DMS153 treated with DMSO at 0.1 percent for 48 hours (cell line): ENCODE measurements around the gene PUM1.
"Not testable (repeated sequence)": the region's sequence is repeated elsewhere in the genome, so short reads cannot be mapped to it uniquely, and the experiment has no call there.

Experiments
- DNase-seq: peaks from one replicate; lab custom pipeline; 2025; ENCODE audit not compliant: unreplicated experiment; lab: John Stamatoyannopoulos, UW

PUM1 gene

GRCh38 chr1:31064718-31065309 lies 703 bp downstream of the PUM1 start:
- DNase-seq, result peak; percentile 63

DNA sequence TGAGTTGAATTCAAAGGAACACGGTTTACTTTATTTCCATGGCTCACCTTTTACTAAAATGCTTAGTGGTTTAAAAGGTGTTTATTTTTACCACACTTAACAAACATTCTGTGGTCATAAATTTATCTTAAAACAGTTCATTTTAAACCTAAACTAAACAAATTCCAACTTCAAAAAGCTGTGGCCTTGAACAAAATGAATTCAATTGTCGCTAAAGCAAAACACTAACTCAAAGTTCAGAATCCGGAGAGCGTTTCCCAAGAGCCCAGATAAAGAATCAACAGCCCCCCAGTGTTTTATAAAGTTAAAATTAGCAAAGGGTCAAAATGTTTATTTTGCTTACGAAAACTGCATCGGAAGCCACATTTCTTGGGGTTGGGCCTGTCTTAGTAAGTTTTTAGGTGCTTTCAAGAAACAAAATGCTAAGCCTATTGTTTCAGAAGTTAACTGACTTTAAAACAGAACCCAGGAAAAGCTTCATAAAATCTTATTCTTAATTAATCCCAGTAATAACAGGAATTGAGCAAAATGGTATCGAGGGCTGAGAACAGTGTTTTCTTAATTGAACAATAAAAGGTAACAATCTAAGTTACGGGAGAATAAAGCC lies 1.3 kb downstream of the PUM1 start:
- DNase-seq, result no peak

DNA sequence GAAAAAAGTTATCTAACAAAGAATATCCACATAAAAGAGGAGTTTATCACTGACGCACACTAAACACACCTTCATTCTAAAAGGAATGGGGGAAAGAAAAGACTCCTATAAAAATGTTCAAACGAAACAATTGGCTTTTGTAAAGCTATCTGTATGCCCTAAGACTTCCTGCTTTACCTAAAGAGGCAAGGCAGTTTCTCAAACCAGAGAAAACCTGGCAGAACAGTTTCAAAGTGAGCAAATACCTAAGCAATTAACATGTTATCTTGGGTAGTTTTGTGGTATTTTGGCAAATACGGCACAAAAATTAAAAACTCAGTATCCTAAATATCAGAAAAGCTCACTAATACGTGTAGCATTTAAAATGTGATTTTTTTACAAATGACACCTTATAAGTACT lies 1.9 kb downstream of the PUM1 start:
- DNase-seq, result peak; percentile 77

- DNase-seq, result no peak
These were observed 2.6 kb downstream of the PUM1 start for GRCh38 chr1:31062867-31063380.

- DNase-seq, result peak; percentile 69
These were observed 3.2 kb downstream of the PUM1 start for GRCh38 chr1:31062162-31062866.

- DNase-seq, result no peak
These were observed 7.5 kb downstream of the PUM1 start for GRCh38 chr1:31058012-31058411.

DNA sequence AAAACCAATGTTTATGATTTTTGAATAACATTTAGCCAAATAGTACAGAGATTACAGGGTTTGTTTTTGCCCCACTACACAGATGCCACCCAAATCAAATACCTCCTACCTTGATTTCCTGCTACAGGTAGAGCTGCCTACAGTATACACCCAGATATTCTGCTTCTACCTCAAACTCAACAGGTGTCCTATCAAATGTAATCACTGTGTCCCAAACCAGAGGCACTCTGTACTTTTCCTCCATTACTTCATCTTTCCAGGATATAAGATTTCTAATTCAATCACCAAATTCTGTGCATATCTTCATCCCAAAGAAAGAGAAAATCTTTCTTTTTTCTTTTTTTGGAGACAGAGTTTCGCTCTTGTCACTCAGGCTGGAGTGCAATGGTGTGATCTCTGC lies 9.6 kb downstream of the PUM1 start:
- DNase-seq, result no peak

- DNase-seq, result no peak
These were observed 10.0 kb downstream of the PUM1 start for GRCh38 chr1:31055501-31055900.

- DNase-seq, result no peak
These were observed 10.5 kb downstream of the PUM1 start for GRCh38 chr1:31054958-31055481.

GRCh38 chr1:31054349-31054748 lies 11.2 kb downstream of the PUM1 start:
- DNase-seq, result no peak

GRCh38 chr1:31052613-31053012 lies 12.9 kb downstream of the PUM1 start:
- DNase-seq, result not testable (repeated sequence)

- DNase-seq, result no peak
These were observed 13.9 kb downstream of the PUM1 start for GRCh38 chr1:31051611-31052010.

DNA sequence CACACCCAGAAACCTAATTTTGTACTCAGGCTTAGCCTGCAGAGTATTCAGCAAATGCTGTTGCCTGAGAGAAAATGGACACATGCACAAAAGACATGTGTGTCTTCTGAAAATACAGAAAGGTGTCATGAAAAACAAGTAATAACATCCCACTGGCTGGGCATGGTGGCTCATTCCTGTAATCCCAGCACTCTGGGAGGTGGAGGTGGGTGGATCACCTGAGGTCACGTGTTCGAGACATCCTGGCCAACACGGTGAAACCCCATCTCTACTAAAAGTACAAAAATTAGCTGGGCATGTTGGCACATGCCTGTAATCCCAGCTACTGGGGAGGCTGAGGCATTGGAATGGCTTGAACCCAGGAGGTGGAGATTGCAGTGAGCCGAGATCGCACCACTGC lies 18.0 kb downstream of the PUM1 start:
- not testable (repeated sequence) for DNase-seq

DNA sequence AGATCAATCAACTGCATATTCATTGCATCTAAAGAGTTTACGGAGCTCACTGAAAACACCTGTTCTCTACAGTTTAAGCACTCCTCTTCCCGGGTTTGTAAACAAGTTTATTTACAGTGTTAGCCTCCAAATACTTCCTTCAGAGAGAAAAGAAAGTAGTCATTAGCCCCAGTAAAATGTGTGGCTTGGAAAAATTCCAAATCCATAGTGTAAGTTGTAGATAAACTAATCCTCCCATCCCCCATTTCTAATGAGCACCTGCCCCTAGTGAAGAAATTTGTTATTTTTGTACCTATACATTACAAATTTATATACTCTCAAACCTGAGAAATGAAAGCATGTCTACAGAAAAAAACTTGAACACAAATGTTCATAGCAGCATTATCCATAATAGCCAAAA lies 21.9 kb downstream of the PUM1 start:
- peak; percentile 89 for DNase-seq

DNA sequence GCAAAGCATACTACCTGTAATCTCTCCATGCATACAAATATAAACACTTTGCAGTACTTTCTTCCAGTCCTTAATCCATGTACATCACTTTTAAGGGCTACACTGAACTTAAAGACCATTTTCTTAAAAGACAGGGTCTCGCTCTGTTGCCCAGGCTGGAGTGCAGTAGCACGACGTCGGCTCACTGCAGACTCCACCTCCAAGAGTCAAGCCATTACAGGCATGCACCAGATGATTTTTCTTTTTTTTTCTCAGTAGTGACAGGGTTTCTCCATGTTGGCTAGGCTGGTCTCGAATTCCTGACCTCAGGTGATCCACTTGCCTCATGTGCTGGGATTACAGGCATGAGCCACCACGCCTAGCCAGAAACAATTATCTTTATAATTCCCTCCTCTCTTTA lies 22.9 kb downstream of the PUM1 start:
- DNase-seq, result no peak

DNA sequence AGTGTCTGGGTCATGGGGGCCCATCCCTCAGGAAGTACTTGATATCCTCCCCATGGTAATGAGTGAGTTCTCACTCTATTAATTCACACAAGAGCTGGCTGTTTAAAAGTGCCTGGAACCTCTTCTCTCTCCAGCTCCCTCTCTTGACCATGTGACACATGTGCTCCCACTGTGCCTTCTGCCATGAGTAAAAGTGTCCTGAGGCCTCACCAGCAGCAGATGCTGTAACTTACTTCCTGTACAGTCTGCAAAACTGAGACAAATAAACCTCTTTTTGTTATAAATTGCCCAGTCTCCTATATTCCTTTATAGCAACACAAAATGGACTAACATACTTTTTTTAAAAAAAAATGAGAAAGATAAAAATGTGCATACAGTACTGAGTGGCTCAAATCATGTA lies 24.0 kb downstream of the PUM1 start:
- DNase-seq, result no peak

- peak; percentile 99 for DNase-seq
These were observed 25.5 kb downstream of the PUM1 start for GRCh38 chr1:31040038-31040437.

DNA sequence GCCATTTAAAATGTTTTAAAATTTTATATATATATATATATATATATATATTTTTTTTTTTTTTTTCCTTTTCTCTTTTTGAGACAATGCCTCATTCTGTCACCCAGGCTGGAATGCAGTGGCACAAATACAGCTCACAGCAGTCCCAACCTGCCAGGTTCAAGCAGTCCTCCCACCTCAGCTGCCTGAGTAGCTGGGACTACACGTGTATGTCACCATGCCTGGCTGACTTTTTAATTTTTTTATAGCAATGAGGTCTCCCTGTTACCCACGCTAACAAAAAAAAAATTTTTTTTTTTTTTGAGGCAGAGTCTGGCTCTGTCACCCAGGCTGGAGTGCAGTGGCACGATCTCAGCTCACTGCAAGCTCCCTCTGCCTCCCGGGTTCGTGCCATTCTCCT lies 26.6 kb downstream of the PUM1 start:
- DNase-seq, result not testable (repeated sequence)

DNA sequence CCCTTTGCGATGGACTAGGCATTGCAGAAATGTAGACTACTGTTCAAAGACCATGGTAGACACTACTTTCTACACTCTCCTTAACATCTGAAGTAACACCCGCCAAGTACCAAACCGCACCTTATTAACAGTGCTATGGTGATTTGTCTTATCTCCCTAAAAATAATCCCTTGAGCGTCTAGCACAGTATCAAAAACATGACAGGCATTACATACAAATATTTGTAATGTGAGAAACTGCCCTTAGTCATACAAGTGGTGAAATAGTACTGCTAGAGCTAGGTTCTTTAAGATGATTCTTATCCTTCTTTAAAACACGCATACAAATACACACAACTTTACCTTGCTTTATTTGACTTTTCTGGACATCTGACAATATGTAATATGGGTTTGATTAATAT lies 27.2 kb downstream of the PUM1 start:
- DNase-seq, result no peak

DNA sequence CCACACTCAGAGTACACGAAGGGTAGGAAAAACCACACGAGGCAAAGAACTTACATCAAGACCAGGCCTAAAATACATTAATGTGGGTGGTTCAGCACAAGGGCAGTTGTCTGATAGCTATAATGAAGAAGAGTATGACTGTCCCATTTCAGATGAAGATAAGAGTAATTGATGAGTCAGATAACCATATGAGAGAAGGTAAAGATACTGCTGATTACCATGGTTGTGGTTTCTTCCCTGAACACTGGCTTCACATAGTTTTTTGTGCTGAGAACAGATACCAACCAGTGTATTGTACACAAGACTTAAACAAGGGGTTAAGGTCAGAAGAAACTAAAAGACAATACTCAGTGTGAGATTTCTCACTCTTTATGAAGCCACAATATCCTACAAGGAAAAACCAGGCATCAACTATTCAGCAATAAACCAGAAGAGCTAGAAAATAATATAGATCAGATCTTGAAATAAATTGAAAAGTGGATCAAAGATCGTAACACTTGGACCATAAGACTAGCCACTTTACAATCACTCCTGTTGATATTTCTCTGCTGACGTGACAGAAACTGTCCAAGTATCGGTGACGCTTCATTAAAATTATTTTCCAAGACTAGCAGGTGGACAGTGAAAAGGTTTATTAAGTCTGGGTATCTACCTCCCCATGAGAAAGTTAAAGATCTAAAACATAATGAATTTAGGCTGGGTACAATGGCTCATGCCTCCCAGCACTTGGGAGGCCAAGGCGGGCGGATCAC lies 28.6 kb downstream of the PUM1 start:
- DNase-seq, result no peak

DNA sequence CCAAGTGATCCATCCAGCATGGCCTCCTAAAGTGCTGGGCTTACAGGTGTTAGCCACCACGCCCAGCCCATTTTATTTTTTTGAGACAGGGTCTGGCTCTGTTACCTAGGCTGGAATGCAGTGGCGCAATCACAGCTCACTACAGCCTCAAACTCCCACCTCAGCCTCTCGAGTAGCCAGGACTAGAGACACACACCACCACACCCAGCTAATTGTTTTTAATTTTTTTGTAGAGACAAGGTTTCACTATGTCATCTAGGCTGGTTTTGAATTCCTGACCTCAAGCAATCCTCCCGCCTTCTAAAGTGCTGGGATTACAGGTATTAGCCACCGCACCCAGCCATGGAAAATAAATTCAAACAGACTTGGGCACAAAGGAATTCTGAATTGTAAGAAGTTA lies 31.9 kb downstream of the PUM1 start:
- no peak for DNase-seq
